NCI-H128 (cell line): Measurements from ENCODE around the gene ZNF397.

Source experiments
- DNase-seq: peaks from one replicate; lab custom pipeline; 2025; ENCODE audit not compliant: unreplicated experiment; lab: John Stamatoyannopoulos, UW

ZNF397 gene

DNA sequence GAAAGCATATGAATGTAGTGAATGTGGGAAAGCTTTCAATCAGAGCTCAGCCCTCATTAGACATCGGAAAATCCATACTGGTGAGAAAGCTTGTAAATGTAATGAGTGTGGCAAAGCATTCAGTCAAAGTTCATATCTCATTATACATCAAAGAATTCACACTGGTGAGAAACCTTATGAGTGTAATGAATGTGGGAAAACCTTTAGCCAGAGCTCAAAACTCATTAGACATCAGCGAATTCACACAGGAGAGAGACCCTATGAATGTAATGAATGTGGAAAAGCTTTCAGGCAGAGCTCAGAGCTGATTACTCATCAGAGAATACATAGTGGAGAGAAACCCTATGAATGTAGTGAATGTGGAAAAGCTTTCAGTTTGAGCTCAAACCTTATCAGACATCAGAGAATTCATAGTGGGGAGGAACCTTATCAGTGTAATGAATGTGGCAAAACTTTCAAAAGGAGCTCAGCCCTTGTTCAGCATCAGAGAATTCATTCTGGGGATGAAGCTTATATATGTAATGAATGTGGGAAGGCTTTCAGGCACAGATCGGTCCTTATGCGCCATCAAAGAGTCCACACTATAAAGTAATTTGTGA lies 5.0 kb downstream of the ZNF397 start:
- no peak for DNase-seq

- DNase-seq: no peak
These were observed 6.0 kb downstream of the ZNF397 start for GRCh38 chr18:35246831-35247230.

DNA sequence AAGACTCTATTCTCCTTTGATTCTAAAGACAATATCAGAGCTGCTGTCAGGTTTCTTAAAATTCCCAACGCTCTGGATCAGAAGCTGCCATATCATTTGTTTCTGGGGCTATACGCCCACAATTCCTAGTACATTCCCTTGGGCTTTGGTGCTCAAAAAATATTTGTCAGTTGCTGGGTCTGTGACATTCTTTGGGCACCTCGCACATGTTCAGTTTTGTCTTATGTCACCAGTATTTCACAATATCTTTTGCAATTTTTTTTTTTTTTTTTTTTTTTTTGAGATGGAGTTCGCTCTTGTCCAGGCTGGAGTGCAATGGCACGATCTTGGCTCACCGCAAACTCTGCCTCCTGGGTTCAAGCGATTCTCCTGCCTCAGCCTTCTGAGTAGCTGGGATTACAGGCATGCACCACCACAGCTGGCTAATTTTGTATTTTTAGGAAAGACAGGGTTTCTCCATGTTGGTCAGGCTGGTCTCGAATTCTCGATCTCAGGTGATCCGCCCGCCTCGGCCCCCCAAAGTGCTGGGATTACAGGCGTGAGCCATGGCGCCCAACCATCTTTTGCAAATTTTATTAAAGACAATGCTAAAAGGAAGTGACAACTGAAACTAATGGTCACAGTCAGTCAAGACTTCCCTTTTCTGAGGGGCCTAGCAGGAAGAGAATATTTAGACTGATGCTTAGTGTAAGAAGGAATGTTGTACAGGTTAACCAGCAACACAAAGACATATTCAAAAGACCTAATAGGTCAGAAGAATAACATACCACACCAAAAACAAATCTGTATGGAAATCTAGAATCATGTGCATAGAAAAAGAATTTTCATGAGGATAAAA lies 6.8 kb downstream of the ZNF397 start:
- DNase-seq: no peak

- no peak for DNase-seq
These were observed 7.6 kb downstream of the ZNF397 start for GRCh38 chr18:35248429-35248828.

- DNase-seq: no peak
These were observed 11.6 kb downstream of the ZNF397 start for GRCh38 chr18:35252466-35252865.

DNA sequence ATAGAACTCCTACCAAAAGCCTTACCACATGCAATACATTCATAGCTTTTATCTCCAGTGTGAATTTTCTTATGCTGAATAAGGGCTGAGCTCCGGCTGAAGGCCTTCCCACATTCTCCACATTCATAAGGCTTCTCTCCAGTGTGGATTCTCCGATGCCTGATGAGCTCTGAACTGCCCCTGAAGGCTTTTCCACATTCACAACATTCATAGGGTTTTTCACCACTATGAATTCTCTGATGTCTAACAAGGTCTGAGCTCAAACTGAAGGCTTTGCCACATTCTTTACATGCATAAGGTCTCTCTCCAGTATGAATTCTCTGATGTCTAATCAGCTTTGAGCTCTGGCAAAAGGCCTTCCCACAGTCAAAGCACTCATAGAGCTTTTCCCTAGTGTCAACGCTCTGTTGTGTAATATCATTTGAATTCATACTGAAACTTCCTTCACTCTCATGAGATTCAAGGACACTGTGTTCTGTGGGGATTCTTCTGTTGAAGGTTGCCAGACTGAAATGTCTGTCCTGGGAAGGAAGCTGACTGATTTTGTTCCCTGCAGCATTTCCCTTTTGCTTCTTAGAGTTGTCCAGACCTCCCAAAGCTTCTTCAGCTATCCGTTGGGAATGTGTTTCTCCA lies 12.9 kb downstream of the ZNF397 start:
- DNase-seq: no peak

DNA sequence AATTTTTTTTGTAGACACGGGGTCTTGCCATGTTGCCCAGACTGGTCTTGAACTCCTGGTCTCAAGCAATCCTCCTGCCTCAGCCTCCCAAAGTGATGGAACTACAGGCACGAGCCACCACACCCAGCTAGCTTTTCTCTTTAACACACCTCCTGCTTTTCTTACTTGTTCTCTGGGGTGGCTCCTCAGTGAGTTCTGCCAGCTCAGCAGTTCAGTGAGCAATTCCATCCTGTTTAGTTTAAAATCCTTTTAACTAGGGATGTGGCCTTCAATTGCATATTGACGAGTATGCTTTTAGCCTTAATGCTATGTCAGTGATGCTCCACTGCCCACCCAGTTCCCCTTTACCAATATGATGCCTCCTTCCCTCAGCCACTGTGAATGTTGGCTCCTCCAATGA lies 16.1 kb downstream of the ZNF397 start:
- DNase-seq: no peak

GRCh38 chr18:35264409-35264808 lies 23.6 kb downstream of the ZNF397 start:
- DNase-seq: no peak

DNA sequence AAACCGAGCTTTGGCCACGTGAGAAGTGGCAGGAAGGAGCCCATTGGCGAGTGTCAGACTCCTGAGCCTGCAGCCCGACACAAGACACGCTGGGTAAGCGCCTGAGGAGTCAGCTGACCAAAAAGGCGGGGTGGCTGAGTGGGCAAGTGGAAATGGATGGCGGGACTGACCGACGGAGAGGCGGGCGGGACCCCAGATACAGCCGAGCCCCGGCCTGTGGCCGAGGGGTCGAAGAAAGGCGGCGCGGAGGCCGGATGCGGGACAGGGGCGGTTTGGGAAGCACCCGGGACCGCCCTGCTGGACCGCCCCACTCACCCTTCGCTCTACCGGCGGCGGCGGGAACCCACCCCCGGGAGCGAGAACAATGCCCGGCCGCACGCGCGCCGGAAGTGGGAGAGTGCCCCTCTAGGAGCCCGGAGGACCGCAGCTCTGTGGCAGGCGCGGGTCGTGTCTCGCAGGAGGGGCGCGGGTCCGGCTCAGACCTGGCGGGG lies 26.4 kb downstream of the ZNF397 start:
- DNase-seq: peak; percentile 86

DNA sequence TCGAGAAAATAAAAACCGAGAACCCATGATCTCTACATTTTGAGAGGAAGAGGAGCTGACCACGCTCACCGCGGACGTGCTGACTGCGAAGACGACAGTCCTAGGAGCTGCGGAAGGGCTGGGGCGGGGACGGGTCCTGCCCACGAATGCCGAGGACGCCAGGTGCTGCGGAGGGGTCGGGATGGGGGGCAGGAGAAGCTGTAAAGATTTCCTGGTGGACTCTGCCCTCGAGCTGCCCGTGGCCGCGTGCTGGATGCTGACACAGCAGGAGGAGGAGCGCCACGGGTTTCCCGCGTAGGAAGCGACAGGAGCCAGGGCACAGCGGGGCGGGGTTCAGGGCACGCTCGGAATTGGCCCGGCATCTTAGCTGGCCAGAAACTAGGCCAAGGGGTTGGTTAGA lies 27.0 kb downstream of the ZNF397 start:
- no peak for DNase-seq

- DNase-seq: no peak
These were observed 28.0 kb downstream of the ZNF397 start for GRCh38 chr18:35268821-35269220.

DNA sequence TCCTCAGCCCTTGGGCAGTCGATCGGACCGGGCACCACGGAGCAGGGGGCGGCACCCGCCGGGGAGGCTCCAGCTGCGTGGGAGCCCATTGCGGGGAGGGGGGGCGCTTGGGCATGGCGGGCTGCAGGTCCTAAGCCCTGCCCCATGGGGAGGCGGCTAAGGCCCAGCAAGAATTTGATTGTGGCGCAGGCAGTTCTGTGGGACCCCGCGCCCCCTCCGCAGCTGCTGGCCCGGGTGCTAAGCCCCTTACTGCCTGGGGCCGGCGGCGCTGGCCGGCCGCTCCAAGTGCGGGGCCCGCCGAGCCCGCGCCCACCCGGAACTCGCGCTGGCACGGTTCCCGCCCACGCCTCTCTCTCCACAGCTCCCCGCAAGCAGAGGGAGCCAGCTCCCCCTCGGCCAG lies 30.8 kb downstream of the ZNF397 start:
- no peak for DNase-seq

GRCh38 chr18:35276267-35276666 lies 35.4 kb downstream of the ZNF397 start:
- no peak for DNase-seq

DNA sequence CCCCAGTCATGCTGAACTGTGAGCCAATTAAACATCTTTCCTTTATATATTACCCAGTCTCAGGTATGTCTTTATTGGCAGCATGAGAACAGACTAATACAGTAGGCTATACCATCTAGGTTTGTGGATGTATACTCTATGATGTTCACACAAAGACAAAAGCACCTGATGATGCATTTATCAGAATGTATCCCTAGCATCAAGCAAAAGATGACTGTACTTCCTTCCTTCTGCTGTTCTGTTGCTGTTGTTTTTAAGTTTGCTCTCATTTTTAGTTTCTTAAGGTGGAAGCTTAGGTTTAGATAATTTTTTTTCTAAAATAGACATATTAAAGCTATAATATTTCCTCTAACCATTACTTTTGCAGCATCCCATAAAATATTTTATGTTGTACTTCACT lies 36.8 kb downstream of the ZNF397 start:
- no peak for DNase-seq

DNA sequence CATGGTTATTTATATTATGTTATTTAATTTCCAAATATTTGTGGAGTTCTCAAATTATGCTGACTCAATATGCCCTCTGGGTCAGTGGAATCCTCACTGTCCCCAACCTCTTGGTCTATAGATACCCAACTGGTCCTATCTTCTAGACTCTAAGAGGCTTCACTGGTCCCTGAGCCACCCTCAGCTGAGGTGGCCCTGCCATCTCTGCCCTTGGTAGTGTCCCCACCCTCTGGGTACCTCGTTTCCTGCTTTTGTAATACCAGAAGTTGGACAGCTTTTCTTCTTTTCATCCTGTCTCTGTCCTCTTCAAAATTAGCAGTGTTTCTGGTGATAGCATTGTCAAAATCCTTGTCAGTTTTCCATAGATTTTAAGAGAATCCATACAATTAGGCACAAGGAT lies 37.3 kb downstream of the ZNF397 start:
- no peak for DNase-seq

DNA sequence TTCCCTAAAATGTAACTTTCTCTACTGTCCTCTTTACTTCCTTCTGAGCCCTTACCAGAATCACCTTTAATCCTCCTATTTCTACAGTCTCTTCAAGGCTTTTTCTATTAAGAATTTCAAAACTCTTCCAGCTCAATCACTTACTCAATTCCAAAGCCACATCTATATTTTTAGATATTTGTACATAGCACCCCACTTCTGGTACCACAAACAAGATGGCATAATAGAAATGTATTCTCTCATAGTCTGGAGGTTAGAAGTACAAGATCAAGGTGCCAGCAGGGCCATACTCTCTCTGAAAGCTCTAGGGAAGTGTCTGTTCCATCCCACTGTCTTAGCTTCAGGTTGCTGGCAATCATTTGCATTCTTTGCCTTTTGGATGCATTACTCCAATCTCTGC lies 38.1 kb downstream of the ZNF397 start:
- DNase-seq: no peak

DNA sequence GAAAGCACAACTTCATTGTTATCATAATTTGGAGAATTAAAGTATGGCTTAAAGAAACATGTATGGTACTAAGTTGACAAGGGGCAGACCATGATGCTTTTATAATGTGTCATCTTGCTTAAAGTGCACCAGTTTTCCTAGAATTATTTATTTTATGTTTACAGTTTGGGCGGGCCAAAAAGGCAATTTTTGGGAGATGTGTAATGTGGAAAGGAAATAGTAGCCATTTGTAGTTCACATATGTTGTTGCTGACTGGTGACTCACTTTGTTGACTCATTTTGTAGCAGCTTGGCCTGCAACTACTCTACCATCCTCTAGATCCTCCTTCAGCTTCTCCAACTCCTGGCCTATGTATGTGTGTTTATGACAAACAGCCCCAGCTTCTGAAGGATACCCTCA lies 41.5 kb downstream of the ZNF397 start:
- DNase-seq: no peak

GRCh38 chr18:35283923-35284794 lies 43.3 kb downstream of the ZNF397 start:
- DNase-seq: no peak

GRCh38 chr18:35284841-35285240 lies 44.0 kb downstream of the ZNF397 start:
- no peak for DNase-seq

- no peak for DNase-seq
These were observed 48.5 kb downstream of the ZNF397 start for GRCh38 chr18:35289293-35289692.

DNA sequence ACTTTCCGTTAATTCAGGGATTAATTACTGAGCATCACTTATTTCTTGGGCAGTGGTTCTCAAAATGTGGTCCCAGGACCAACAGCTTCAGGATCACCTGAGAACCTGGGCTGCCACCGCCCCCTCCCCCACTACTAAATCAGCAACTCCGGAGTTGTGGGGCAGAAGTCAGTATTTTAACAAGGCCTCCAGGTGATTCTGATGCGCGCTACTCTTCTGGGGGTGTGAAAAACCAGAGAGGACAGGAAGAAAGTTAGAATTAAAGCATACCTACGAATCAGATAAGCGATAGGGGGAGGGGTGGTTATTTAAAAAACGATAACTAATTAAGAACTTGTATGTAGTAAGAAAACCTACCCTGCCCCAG lies 48.9 kb downstream of the ZNF397 start:
- DNase-seq: no peak
